GM12878 (cell line): ENCODE measurements around the gene ZSCAN22. TPM values are rescaled to one million over a fixed set of nuclear protein-coding genes. Genes with fewer than 3 reads are reported as not detected.

Source experiments
- ATAC-seq: fragments of 200-7000 bp; cut with Tn5 transposase; 3 replicates; pipeline ENCODE4 v1.9.1; 2020; ENCODE audit warnings: mild to moderate bottlenecking, moderate library complexity
- BruUV-seq: library from RNA; stranded (reverse); fragments of 400-500 nt; replicated peaks from 2 replicates; lab custom pipeline; 2021; lab: Mats Ljungman, UMichigan
- CTCF ChIA-PET: fragments of 300-600 bp; sonication (Branson Sonifier 250); formaldehyde crosslinking; extraction: SDS; loops from one replicate; lab custom pipeline; 2021; ENCODE audit warnings: inconsistent platforms; lab: Yijun Ruan, JAX
- POLR2A ChIA-PET: fragments of 350-600 bp; formaldehyde crosslinking; extraction: SDS; loops from one replicate; lab custom pipeline; 2021; ENCODE audit warnings: inconsistent platforms; lab: Charles Lee
- RAD21 ChIA-PET: fragments of 300-600 bp; sonication (Branson Sonifier 250); formaldehyde crosslinking; loops from one replicate; lab custom pipeline; 2023; ENCODE audit warnings: antibody characterized with exemption; ENCODE audit not compliant: unreplicated experiment; lab: Charles Lee
- SMC1A ChIA-PET: fragments of 300-600 bp; sonication (Branson Sonifier 250); formaldehyde crosslinking; loops from one replicate; lab custom pipeline; 2023; ENCODE audit not compliant: unreplicated experiment, uncharacterized antibody; lab: Charles Lee
- DNase-seq: peaks from one replicate; pipeline ENCODE4 v3.0.0-alpha.2; 2011; ENCODE audit warnings: low read depth, low spot score
- FAIRE-seq: peaks from 3 replicates; lab custom pipeline; 2011; peaks lifted over from hg19 to GRCh38; lab: Jason Lieb, UNC
- H2AFZ ChIP-seq: 2 replicates; pipeline ENCODE4 v1.6.0; 2011; ENCODE audit warnings: low read depth, low read length, control low read depth; ENCODE audit not compliant: control insufficient read depth
- H3K27ac ChIP-seq: 2 replicates; pipeline ENCODE4 v1.5.1; 2011; ENCODE audit warnings: control low read depth; ENCODE audit not compliant: control insufficient read depth, insufficient read depth
- H3K27me3 ChIP-seq, 2 experiments: replicated peaks in 1 of 2; 2 replicates each; pipeline versions ENCODE4 v1.6.0 to v1.6.1; 2011; ENCODE audit warnings: low read length in 1 of 2; ENCODE audit not compliant: control insufficient read depth in 2 of 2, insufficient read depth in 2 of 2
- H3K36me3 ChIP-seq, 2 experiments: 2 replicates each; pipeline ENCODE4 v1.5.1; 2011; ENCODE audit warnings: low read length in 1 of 2; ENCODE audit not compliant: control insufficient read depth in 2 of 2, insufficient read depth in 2 of 2
- H3K4me1 ChIP-seq: 2 replicates; pipeline ENCODE4 v1.6.1; 2011; ENCODE audit warnings: mild to moderate bottlenecking, low read length, moderate library complexity, mixed read lengths; ENCODE audit not compliant: control insufficient read depth, insufficient read depth
- H3K4me2 ChIP-seq: 2 replicates; pipeline ENCODE4 v1.6.0; 2011; ENCODE audit warnings: control low read depth; ENCODE audit not compliant: control insufficient read depth, insufficient read depth
- H3K4me3 ChIP-seq: fragments of 200-600 bp; sonication (generic); 2 replicates; pipeline ENCODE4 v1.5.1; 2016
- H3K79me2 ChIP-seq: 2 replicates; pipeline ENCODE4 v1.6.0; 2011; ENCODE audit warnings: low read length; ENCODE audit not compliant: control insufficient read depth, insufficient read depth
- H3K9ac ChIP-seq: 2 replicates; pipeline ENCODE4 v1.8.0; 2011; ENCODE audit warnings: low read length, control low read depth, mixed read lengths; ENCODE audit not compliant: control insufficient read depth, insufficient read depth
- H3K9me3 ChIP-seq: replicated peaks from 3 replicates; pipeline ENCODE4 v1.5.1; 2011; ENCODE audit warnings: mild to moderate bottlenecking, low read length; ENCODE audit not compliant: control insufficient read depth, insufficient read depth
- H4K20me1 ChIP-seq: 2 replicates; pipeline ENCODE4 v1.6.0; 2011; ENCODE audit not compliant: control insufficient read depth, insufficient read depth
- BCLAF1 ChIP-seq: fragments of 450-650 bp; IDR thresholded peaks from 2 replicates; pipeline ENCODE4 v1.6.1; 2017; ENCODE audit warnings: antibody characterized with exemption, mild to moderate bottlenecking, moderate library complexity
- CEBPZ ChIP-seq: fragments of 150-350 bp; IDR thresholded peaks from 2 replicates; pipeline ENCODE4 v1.6.1; 2016; ENCODE audit warnings: low read depth, low read length
- CTCF ChIP-seq, 3 experiments: IDR thresholded peaks in 2 of 3; conservative IDR thresholded peaks in 1 of 3; 2 replicates each; pipeline ENCODE4 v1.5.1; 2011; ENCODE audit warnings: low read depth in 3 of 3, low read length in 3 of 3, mild to moderate bottlenecking in 3 of 3, control low read depth in 2 of 3, moderate library complexity in 2 of 3, inconsistent platforms in 1 of 3, mixed read lengths in 1 of 3; ENCODE audit not compliant: control insufficient read depth in 2 of 3, insufficient read depth in 1 of 3; ENCODE audit errors: extremely low read depth in 1 of 3
- ELK1 ChIP-seq: IDR thresholded peaks from 2 replicates; pipeline ENCODE4 v1.6.1; 2012; ENCODE audit warnings: low read depth, low read length, improper control_type of control experiment
- IKZF2 ChIP-seq, 2 experiments: fragments of 450-650 bp; IDR thresholded peaks; 2 replicates each; pipeline ENCODE4 v1.6.1; 2017; ENCODE audit warnings: mild to moderate bottlenecking in 2 of 2, moderate library complexity in 2 of 2
- MEF2A ChIP-seq: IDR thresholded peaks from 2 replicates; pipeline ENCODE4 v1.6.1; 2011; ENCODE audit warnings: low read depth, mild to moderate bottlenecking, low read length, moderate library complexity; ENCODE audit not compliant: insufficient read depth
- MYB ChIP-seq: fragments of 150-350 bp; IDR thresholded peaks from 2 replicates; pipeline ENCODE4 v1.6.1; 2014; ENCODE audit warnings: mild to moderate bottlenecking, low read depth, low read length, borderline replicate concordance
- MYC ChIP-seq: IDR thresholded peaks from 2 replicates; pipeline ENCODE4 v1.6.1; 2011; ENCODE audit warnings: mild to moderate bottlenecking, low read length, moderate library complexity, inconsistent platforms; ENCODE audit not compliant: insufficient read depth, insufficient replicate concordance, insufficient read length, severe bottlenecking
- NR2C2 ChIP-seq: IDR thresholded peaks from 2 replicates; pipeline ENCODE4 v1.6.1; 2011; ENCODE audit warnings: borderline replicate concordance, low read depth; ENCODE audit not compliant: control insufficient read depth, insufficient read length
- RAD21 ChIP-seq: IDR thresholded peaks from 2 replicates; pipeline ENCODE4 v1.6.1; 2011; ENCODE audit warnings: mild to moderate bottlenecking, low read depth, low read length, moderate library complexity; ENCODE audit not compliant: insufficient read depth
- RUNX3 ChIP-seq: IDR thresholded peaks from 2 replicates; pipeline ENCODE4 v1.6.1; 2012; ENCODE audit warnings: low read length, inconsistent platforms
- SMC3 ChIP-seq: IDR thresholded peaks from 2 replicates; pipeline ENCODE4 v1.6.1; 2011; ENCODE audit warnings: low read length, improper control_type of control experiment, borderline replicate concordance
- SREBF1 ChIP-seq: IDR thresholded peaks from 2 replicates; pipeline ENCODE4 v1.6.1; 2012; ENCODE audit warnings: mild to moderate bottlenecking, low read length
- YBX1 ChIP-seq: fragments of 450-650 bp; IDR thresholded peaks from 2 replicates; pipeline ENCODE4 v1.6.1; 2016; ENCODE audit warnings: antibody characterized with exemption
- WGBS: methylation state at CpG from one replicate; pipeline ENCODE4 v1.1.6; 2016; ENCODE audit warnings: low lambda C conversion rate; ENCODE audit not compliant: insufficient replicate concordance, insufficient coverage; ENCODE audit errors: missing lambda C conversion rate; 5-methylcytosine and 5-hydroxymethylcytosine counted together
- in situ Hi-C: fragments of 300-500 bp; cut with MboI; formaldehyde crosslinking; loops from 9 replicates; pipeline ENCODE4 v1.14.3; 2018; ENCODE audit warnings: mixed read lengths
- intact Hi-C: fragments of 100-400 bp; cut with micrococcal nuclease; formaldehyde crosslinking; loops from one replicate; pipeline ENCODE4 v1.14.2; 2022; ENCODE audit not compliant: unreplicated experiment
- polyA plus RNA-seq, 11 experiments: library from polyadenylated mRNA; depleted of rRNA in 4 of 11; unstranded in 6 of 11; stranded (reverse) in 5 of 11; fragments of >200 nt; fragmentation: Nextera tagmentation in 4 of 11; fragmentation: Illumina TruSeq in 1 of 11; extraction: Ambion mirVana in 4 of 11; extraction: Trizol in 1 of 11; gene quantifications; 1 replicate in 1 of 11; 2 replicates in 10 of 11; pipeline versions ENCODE4 v1.2.1 to v1.2.3, GENCODE V29; 2011 to 2016; ENCODE audit warnings: inconsistent platforms in 2 of 11, missing spikeins in 2 of 11, low read depth in 1 of 11
- total RNA-seq, 4 experiments: library from RNA; depleted of rRNA in 3 of 4; stranded (reverse); fragments of >200 nt in 3 of 4; fragmentation: Illumina TruSeq in 1 of 4; extraction: Trizol in 1 of 4; gene quantifications; 2 replicates each; pipeline versions ENCODE4 v1.2.1 to v1.2.3, GENCODE V29; 2013 to 2021

The ZSCAN22 gene
- total and polyA plus RNA-seq, 10 of the 15 experiments (the other 5 are each of a cell fraction or from before 2014, with no cell fraction given), result 0.49 to 3.9 (median 2.6) TPM

- SMC1A ChIA-PET, result interaction anchor here (1.6 kb wide), 1 partner anchor 50 kb away, joined by 3 read pairs; no protein-coding TSS in a partner anchor
- Histone ChIP-seq H3K36me3 (no peaks in the 10 kb centered on the region), H4K20me1 (no peaks in the 10 kb centered on the region), H3K4me3 (no peak overlapping the region), H3K9ac (no peak overlapping the region), H3K27me3 (no peaks in the 10 kb centered on the region), H2AFZ (no peak overlapping the region), H3K79me2 (peaks cover 21% of the 10 kb centered on the region), H3K4me2 (peak overlapping the region; percentile 70; the same call in 1 of the 2 replicates), H3K27ac (no peak overlapping the region), H3K4me1 (peaks cover 5% of the 10 kb centered on the region), H3K9me3 (no peaks in the 10 kb centered on the region)
- in situ Hi-C loops, result no loop called here
- intact Hi-C loops, result loop anchor here (5.0 kb wide), 2 partner anchors 138 to 188 kb away; partner anchors contain the start of genes ZBTB45 and ZNF324
- no TSS peak for BruUV-seq
- no peak for FAIRE-seq
- ATAC-seq, result no peak
- 66% methylated on average over 10 of the region's 10 CpGs for WGBS
- RAD21 ChIA-PET, result interaction anchor here (1.0 kb wide), 1 partner anchor 33 kb away, joined by 3 read pairs; the partner anchor contains the start of gene ZNF497
- DNase-seq, result no peak
- CTCF ChIA-PET, result interaction anchor here (1.0 to 1.3 kb wide), 2 partner anchors 140 to 193 kb away, joined by 3 read pairs; no protein-coding TSS in a partner anchor
- POLR2A ChIA-PET, result interaction anchor here (1.0 kb wide), 1 partner anchor 19 kb away, joined by 4 read pairs; no protein-coding TSS in a partner anchor
- no peak for TF ChIP-seq MYC
- no peak for TF ChIP-seq CEBPZ
- TF ChIP-seq RAD21, result peak; percentile 72
- TF ChIP-seq NR2C2, result no peak
- peak; percentile 40 to 53 (median 42) for TF ChIP-seq CTCF (IDR thresholded peaks at IDR 0.05 in 2 of 3, conservative IDR thresholded peaks at IDR 0.05 in 1 of 3; ENCODE audit: control insufficient read depth in 2 of 3, extremely low read depth in 1 of 3, insufficient read depth in 1 of 3, low read depth in 3 of 3, low read length in 3 of 3)
- TF ChIP-seq YBX1, result no peak
- no peak for TF ChIP-seq MEF2A
- TF ChIP-seq RUNX3, result peak; percentile 31; the same call in 1 of the 2 replicates
- TF ChIP-seq BCLAF1, result no peak
- TF ChIP-seq ELK1, result no peak
- no peak for TF ChIP-seq IKZF2 (IDR thresholded peaks at IDR 0.05)
- TF ChIP-seq MYB, result no peak
- TF ChIP-seq SMC3, result peak; percentile 44
- no peak for TF ChIP-seq SREBF1
Observed at GRCh38 chr19:58328999-58329398, 2.2 kb downstream of the ZSCAN22 start.
